ENCODE data around the gene LRRC49. TPM values are rescaled to one million over a fixed set of nuclear protein-coding genes. Genes with fewer than 3 reads are reported as not detected.

LRRC49 gene
- total and polyA plus RNA-seq, 11 donors, result 13.3 to 123 (median 60.3) TPM

DNA sequence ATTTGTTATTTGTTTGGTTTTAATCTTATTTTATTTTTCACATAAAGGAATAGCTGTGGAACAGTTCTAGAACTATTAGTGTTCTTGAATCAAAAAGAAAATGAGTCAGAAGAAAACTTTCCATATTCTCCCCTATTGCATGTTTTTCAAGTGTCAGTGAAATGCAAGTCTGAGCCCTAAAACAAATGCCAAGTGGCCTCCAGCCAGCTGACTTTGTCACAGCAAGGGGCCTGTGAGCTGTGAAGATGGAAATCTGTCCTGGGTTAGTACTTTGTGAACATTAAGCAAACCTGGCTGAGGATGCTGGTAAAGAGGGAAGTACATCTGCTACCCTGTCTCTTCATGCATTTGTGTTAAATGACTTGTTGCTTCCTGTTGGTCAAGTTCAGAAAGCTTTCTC lies 14.2 kb downstream of the LRRC49 start:
- Histone ChIP-seq H3K4me1 (no peaks in the 10 kb centered on the region), H3K27ac (no peak overlapping the region), H3K27me3 (no peaks in the 10 kb centered on the region), H3K9me3 (peaks cover 0 to 17% (median 11%) of the 10 kb centered on the region in 12 donors), H3K4me3 (no peak overlapping the region), H3K36me3 (peaks cover 0 to 50% (median 5%) of the 10 kb centered on the region in 9 donors)
- no peak for TF ChIP-seq POLR2A (IDR thresholded peaks at IDR 0.05)
- TF ChIP-seq, protein P1, sequence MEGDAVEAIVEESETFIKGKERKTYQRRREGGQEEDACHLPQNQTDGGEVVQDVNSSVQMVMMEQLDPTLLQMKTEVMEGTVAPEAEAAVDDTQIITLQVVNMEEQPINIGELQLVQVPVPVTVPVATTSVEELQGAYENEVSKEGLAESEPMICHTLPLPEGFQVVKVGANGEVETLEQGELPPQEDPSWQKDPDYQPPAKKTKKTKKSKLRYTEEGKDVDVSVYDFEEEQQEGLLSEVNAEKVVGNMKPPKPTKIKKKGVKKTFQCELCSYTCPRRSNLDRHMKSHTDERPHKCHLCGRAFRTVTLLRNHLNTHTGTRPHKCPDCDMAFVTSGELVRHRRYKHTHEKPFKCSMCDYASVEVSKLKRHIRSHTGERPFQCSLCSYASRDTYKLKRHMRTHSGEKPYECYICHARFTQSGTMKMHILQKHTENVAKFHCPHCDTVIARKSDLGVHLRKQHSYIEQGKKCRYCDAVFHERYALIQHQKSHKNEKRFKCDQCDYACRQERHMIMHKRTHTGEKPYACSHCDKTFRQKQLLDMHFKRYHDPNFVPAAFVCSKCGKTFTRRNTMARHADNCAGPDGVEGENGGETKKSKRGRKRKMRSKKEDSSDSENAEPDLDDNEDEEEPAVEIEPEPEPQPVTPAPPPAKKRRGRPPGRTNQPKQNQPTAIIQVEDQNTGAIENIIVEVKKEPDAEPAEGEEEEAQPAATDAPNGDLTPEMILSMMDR (IDR thresholded peaks at IDR 0.05), result no peak
- intact Hi-C loops (cut with DNase I), result no loop called here
- no peak for ATAC-seq
- DNase-seq, result no peak

DNA sequence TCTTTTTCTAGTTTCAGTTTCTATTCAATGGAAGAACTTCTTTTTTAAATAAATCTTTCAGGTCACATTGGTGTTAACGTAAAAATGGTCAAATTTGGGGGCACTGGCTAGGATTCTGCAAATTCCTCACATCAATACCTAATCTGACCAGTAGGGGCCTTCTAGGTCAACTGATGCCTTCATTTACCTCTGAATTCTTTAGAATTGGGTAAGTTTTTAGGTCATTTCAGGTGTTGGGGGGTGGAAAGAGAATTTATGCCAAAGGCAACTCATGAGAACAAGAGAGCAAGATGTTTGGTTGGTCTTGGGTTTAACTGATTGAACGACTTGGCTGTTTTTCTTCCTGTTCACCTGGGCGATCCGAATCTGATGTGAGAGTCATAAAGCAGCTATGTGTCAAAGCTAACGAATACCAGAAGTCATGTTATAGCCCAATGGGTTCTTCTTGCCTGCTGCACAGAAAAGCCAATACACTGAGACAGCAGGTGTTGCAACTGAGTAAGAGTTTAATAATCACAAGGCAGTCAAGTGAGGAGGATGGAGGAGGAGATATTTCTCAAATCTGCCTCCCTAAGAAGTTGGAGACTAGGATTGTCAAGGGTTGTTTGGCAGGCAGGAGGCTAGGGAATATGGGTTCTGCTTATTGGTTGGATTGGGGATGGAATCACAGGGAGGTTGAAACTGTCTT lies 15.3 kb downstream of the LRRC49 start:
- Histone ChIP-seq H3K4me3 (no peak overlapping the region), H3K27ac (no peak overlapping the region), H3K9me3 (peaks cover 0 to 17% (median 11%) of the 10 kb centered on the region in 12 donors), H3K36me3 (peaks cover 0 to 49% (median 5%) of the 10 kb centered on the region in 9 donors), H3K4me1 (no peaks in the 10 kb centered on the region), H3K27me3 (no peaks in the 10 kb centered on the region)
- TF ChIP-seq POLR2A (IDR thresholded peaks at IDR 0.05), result no peak
- TF ChIP-seq, protein P1 (IDR thresholded peaks at IDR 0.05), result peak in 1 of 12 donors; percentile 31
- intact Hi-C loops (cut with DNase I), result no loop called here
- ATAC-seq (no peak), DNase-seq (no peak)
- WGBS, 4 donors, result 94 to 98% (median 95%) methylated on average over 5 of the region's 5 CpGs

DNA sequence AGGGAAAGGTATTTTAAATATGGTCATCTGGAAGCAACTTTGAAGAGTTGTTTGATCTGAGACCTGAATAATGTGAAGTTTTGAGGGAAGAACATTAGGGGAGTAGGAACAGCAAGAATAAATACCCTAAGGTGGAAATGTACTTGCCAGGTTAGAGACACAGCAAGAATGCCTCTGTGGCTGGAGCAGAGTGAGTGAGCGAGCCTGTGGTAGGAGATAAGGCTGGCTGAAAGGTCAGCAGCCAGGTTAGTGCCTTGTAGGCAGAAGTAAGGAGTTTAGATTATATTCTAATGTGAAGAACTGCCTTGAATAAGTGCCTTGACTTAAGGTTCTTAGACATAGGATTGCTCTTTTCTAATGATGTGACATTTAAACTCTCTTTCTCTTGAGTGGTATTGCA lies 18.3 kb downstream of the LRRC49 start:
- WGBS, 4 donors, result 39 to 66% (median 53%) methylated on average over 1 of the region's 1 CpG
- intact Hi-C loops (cut with DNase I), result no loop called here
- H3K9me3 ChIP-seq, result peaks cover 0 to 17% (median 11%) of the 10 kb centered on the region in 12 donors
- no peak for TF ChIP-seq POLR2A (IDR thresholded peaks at IDR 0.05)
- TF ChIP-seq, protein P1 (IDR thresholded peaks at IDR 0.05), result no peak
- no peak overlapping the region for H3K4me3 ChIP-seq
- peak in 3 of 4 donors; percentile 41 to 65 (median 61) for ATAC-seq
- H3K27me3 ChIP-seq, result no peaks in the 10 kb centered on the region
- DNase-seq, result peak in 2 of 5 donors; percentile 26 to 29
- peaks cover 0 to 40% (median 5%) of the 10 kb centered on the region in 9 donors for H3K36me3 ChIP-seq
- no peaks in the 10 kb centered on the region for H3K4me1 ChIP-seq
- H3K27ac ChIP-seq, result no peak overlapping the region

DNA sequence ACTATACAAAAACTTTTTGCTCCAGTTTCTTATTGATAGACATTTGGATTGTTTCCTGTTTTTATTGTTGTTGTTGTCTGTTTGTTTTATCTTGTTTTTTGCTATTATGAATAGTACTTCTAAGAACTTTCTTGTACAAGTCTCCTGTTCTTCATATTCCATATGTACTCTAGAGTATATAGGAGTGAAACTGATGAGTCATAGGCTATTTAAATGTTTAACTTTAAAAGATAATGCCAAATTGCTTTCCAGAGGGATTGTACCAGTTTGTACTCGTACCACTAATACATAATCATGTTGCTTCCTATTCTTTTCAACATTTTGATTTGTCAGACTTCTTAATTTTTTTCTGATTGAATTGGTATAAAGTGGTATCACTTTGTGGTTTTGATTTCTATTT lies 19.6 kb downstream of the LRRC49 start:
- Histone ChIP-seq H3K27ac (no peak overlapping the region), H3K4me1 (no peaks in the 10 kb centered on the region), H3K36me3 (peaks cover 0 to 31% (median 5%) of the 10 kb centered on the region in 9 donors), H3K9me3 (peaks cover 0 to 16% (median 11%) of the 10 kb centered on the region in 12 donors), H3K4me3 (no peak overlapping the region), H3K27me3 (no peaks in the 10 kb centered on the region)
- ATAC-seq, result no peak
- no peak for TF ChIP-seq POLR2A (IDR thresholded peaks at IDR 0.05)
- TF ChIP-seq, protein P1 (IDR thresholded peaks at IDR 0.05), result no peak
- 86 to 99% (median 90%) methylated on average over 1 of the region's 1 CpG for WGBS, 4 donors
- intact Hi-C loops (cut with DNase I), result no loop called here
- no peak for DNase-seq

All from heart left ventricle (tissue), 16 donors.